Endothelial cell of umbilical vein (primary cell): ENCODE data around the gene AK4. TPM values are rescaled to one million over a fixed set of nuclear protein-coding genes. Genes with fewer than 3 reads are reported as not detected.

Experiments used
- BruUV-seq: library from RNA; stranded (reverse); fragments of 400-500 nt; replicated peaks from 2 replicates; lab custom pipeline; 2021; lab: Mats Ljungman, UMichigan
- CTCF ChIA-PET: fragments of 300-600, 350-600 bp; sonication (Branson Sonifier 250); formaldehyde crosslinking; loops from one replicate; lab custom pipeline; 2021; ENCODE audit warnings: antibody characterized with exemption, inconsistent platforms; lab: Charles Lee
- POLR2A ChIA-PET: fragments of 300-600, 350-600 bp; sonication (Branson Sonifier 250); formaldehyde crosslinking; loops from one replicate; lab custom pipeline; 2021; ENCODE audit warnings: antibody characterized with exemption, inconsistent platforms; lab: Charles Lee
- DNase-seq: peaks from one replicate; pipeline ENCODE4 v3.0.0-alpha.2; 2011; ENCODE audit warnings: low read depth, low spot score
- FAIRE-seq: peaks from 2 replicates; lab custom pipeline; 2011; peaks lifted over from hg19 to GRCh38; lab: Jason Lieb, UNC
- H2AFZ ChIP-seq: 2 replicates; pipeline ENCODE4 v1.6.0; 2012; ENCODE audit warnings: low read depth, low read length, control low read depth, inconsistent platforms
- H3K27ac ChIP-seq: 2 replicates; pipeline ENCODE4 v1.5.1; 2011; ENCODE audit warnings: low read depth, mild to moderate bottlenecking, control low read depth, low read length, moderate library complexity; ENCODE audit not compliant: insufficient read depth
- H3K27me3 ChIP-seq, 2 experiments: 2 replicates each; pipeline versions ENCODE4 v1.6.0 to v1.6.1; 2011; ENCODE audit warnings: low read length in 2 of 2, mixed read lengths in 1 of 2; ENCODE audit not compliant: control insufficient read depth in 2 of 2, insufficient read depth in 2 of 2
- H3K36me3 ChIP-seq, 2 experiments: 2 replicates in 1 of 2; 3 replicates in 1 of 2; pipeline ENCODE4 v1.5.1; 2011; ENCODE audit warnings: low read length in 2 of 2, mild to moderate bottlenecking in 1 of 2, moderate library complexity in 1 of 2; ENCODE audit not compliant: control insufficient read depth in 2 of 2, insufficient read depth in 2 of 2; ENCODE audit errors: extremely low read depth in 1 of 2
- H3K4me1 ChIP-seq: 3 replicates; pipeline ENCODE4 v1.5.1; 2011; ENCODE audit warnings: mild to moderate bottlenecking, low read length; ENCODE audit not compliant: control insufficient read depth, insufficient read depth; ENCODE audit errors: extremely low read depth
- H3K4me2 ChIP-seq: 2 replicates; pipeline ENCODE4 v1.6.1; 2011; ENCODE audit warnings: low read length, control low read depth, mixed read lengths; ENCODE audit not compliant: insufficient read depth
- H3K4me3 ChIP-seq, 3 experiments: fragments of 200-600 bp in 1 of 3; sonication (generic), shearing (Covaris generic) in 1 of 3; replicated peaks in 1 of 3; 2 replicates each; pipeline ENCODE4 v1.5.1; 2011 to 2016; ENCODE audit warnings: control low read depth in 3 of 3, low read length in 3 of 3, mild to moderate bottlenecking in 2 of 3, inconsistent platforms in 1 of 3, low read depth in 1 of 3, moderate library complexity in 1 of 3; ENCODE audit not compliant: insufficient read depth in 1 of 3
- H3K79me2 ChIP-seq: 2 replicates; pipeline ENCODE4 v1.6.0; 2012; ENCODE audit warnings: low read length, inconsistent platforms; ENCODE audit not compliant: control insufficient read depth, insufficient read depth
- H3K9ac ChIP-seq: replicated peaks from 2 replicates; pipeline ENCODE3; 2011; ENCODE audit warnings: low read length, control low read depth; ENCODE audit not compliant: insufficient read depth; ENCODE audit errors: extremely low read depth
- H3K9me1 ChIP-seq: replicated peaks from 3 replicates; pipeline ENCODE4 v1.6.0; 2011; ENCODE audit warnings: mild to moderate bottlenecking, low read length; ENCODE audit not compliant: control insufficient read depth, insufficient read depth; ENCODE audit errors: extremely low read depth
- H3K9me3 ChIP-seq: replicated peaks from 2 replicates; pipeline ENCODE4 v1.5.1; 2012; ENCODE audit warnings: low read length, inconsistent platforms; ENCODE audit not compliant: control insufficient read depth, insufficient read depth
- H4K20me1 ChIP-seq: replicated peaks from 2 replicates; pipeline ENCODE3; 2011; ENCODE audit warnings: mild to moderate bottlenecking, low read length; ENCODE audit not compliant: control insufficient read depth, insufficient read depth; ENCODE audit errors: extremely low read depth
- CTCF ChIP-seq, 2 donors: IDR thresholded peaks; 1 replicate in 1 of 2; 2 replicates in 1 of 2; pipeline ENCODE4 v1.5.1; 2011; ENCODE audit warnings: low read length in 2 of 2, mild to moderate bottlenecking in 2 of 2, moderate library complexity in 2 of 2, control low read depth in 1 of 2, inconsistent platforms in 1 of 2, low read depth in 1 of 2; ENCODE audit not compliant: insufficient read depth in 1 of 2; ENCODE audit errors: extremely low read depth in 1 of 2
- EZH2 ChIP-seq: IDR thresholded peaks from 2 replicates; pipeline ENCODE4 v1.6.1; 2012; ENCODE audit warnings: borderline replicate concordance, low read depth, mild to moderate bottlenecking, moderate library complexity, low read length, inconsistent platforms; ENCODE audit not compliant: severe bottlenecking
- FOS ChIP-seq: IDR thresholded peaks from 2 replicates; pipeline ENCODE4 v1.6.1; 2011; ENCODE audit warnings: mild to moderate bottlenecking, low read length, moderate library complexity, borderline replicate concordance; ENCODE audit not compliant: insufficient read depth
- GATA2 ChIP-seq: IDR thresholded peaks from 2 replicates; pipeline ENCODE4 v1.7.0; 2011; ENCODE audit warnings: low read depth, mild to moderate bottlenecking, moderate library complexity, mixed read lengths, low read length; ENCODE audit not compliant: insufficient read length, insufficient read depth
- JUN ChIP-seq: IDR thresholded peaks from 2 replicates; pipeline ENCODE4 v1.6.1; 2011; ENCODE audit warnings: borderline replicate concordance, low read depth; ENCODE audit not compliant: insufficient read length, insufficient read depth
- MAX ChIP-seq: IDR thresholded peaks from 2 replicates; pipeline ENCODE4 v1.6.1; 2011; ENCODE audit not compliant: insufficient read depth, insufficient read length
- MYC ChIP-seq: IDR thresholded peaks from one replicate; pipeline ENCODE4 v1.6.1; 2011; ENCODE audit warnings: mild to moderate bottlenecking, low read depth, low read length
- POLR2A ChIP-seq: IDR thresholded peaks from 2 replicates; pipeline ENCODE4 v1.6.1; 2012; ENCODE audit warnings: low read depth, mild to moderate bottlenecking, control low read depth, low read length
- POLR2AphosphoS5 ChIP-seq: IDR thresholded peaks from 2 replicates; pipeline ENCODE4 v1.6.1; 2012; ENCODE audit warnings: low read depth, mild to moderate bottlenecking, control low read depth, low read length, moderate library complexity; ENCODE audit not compliant: insufficient read depth
- dilution Hi-C: fragments of 300-500 bp; cut with MboI; formaldehyde crosslinking; loops from one replicate; pipeline ENCODE4 v1.15.0; 2019; ENCODE audit warnings: low sequenced_read_pairs; ENCODE audit not compliant: extremely low pct_ligation_motif_present
- intact Hi-C: fragments of 100-400 bp; cut with micrococcal nuclease; formaldehyde crosslinking; loops from one replicate; pipeline ENCODE4 v1.10.0; 2022
- polyA plus RNA-seq, 4 experiments: library from polyadenylated mRNA; depleted of rRNA in 3 of 4; stranded (reverse) in 3 of 4; unstranded in 1 of 4; fragments of >200 nt; gene quantifications; 2 replicates each; pipeline versions ENCODE4 v1.2.1 to v1.2.3, GENCODE V29; 2011 to 2012; ENCODE audit warnings: missing spikeins in 1 of 4
- total RNA-seq: library from RNA; stranded (reverse); gene quantifications from 2 replicates; pipeline ENCODE4 v1.2.3, GENCODE V29; 2021

AK4 gene
- total and polyA plus RNA-seq, 2 donors (not counting 3 experiments of a cell fraction or from before 2014, with no cell fraction given): 2.2 to 5.6 TPM

- Histone ChIP-seq H3K36me3 (no peaks in the 10 kb centered on the region), H3K79me2 (no peaks in the 10 kb centered on the region), H3K9ac (no peak overlapping the region), H3K27ac (no peak overlapping the region), H3K9me1 (no peaks in the 10 kb centered on the region), H3K27me3 (no peaks in the 10 kb centered on the region), H4K20me1 (no peaks in the 10 kb centered on the region), H3K9me3 (no peaks in the 10 kb centered on the region), H2AFZ (no peak overlapping the region), H3K4me3 (no peak overlapping the region), H3K4me1 (peaks cover 16% of the 10 kb centered on the region), H3K4me2 (no peak overlapping the region)
- dilution Hi-C loops: no loop called here
- ChIA-PET POLR2A (interaction anchor here (0.9 kb wide), 1 partner anchor 159 kb away, joined by 4 read pairs; the partner anchor contains the start of genes LEPR and LEPROT), CTCF (interaction anchor here (0.8 to 1.4 kb wide), 3 partner anchors 25 to 158 kb away, joined by 3 to 5 read pairs (median 3); no protein-coding TSS in a partner anchor)
- FAIRE-seq (peak; percentile 68), DNase-seq (no peak)
- BruUV-seq: no TSS peak
- intact Hi-C loops: no loop called here
- TF ChIP-seq FOS: peak; percentile 64
- TF ChIP-seq GATA2: no peak
- peak; percentile 50 for TF ChIP-seq JUN
Measured at GRCh38 chr1:65260851-65261473, 113.0 kb downstream of the AK4 start.

GRCh38 chr1:65263286-65263685 lies 115.3 kb downstream of the AK4 start:
- intact Hi-C loops: no loop called here
- POLR2A ChIA-PET: no interaction called here
- H3K9ac ChIP-seq: no peak overlapping the region
- H3K27me3 ChIP-seq: no peaks in the 10 kb centered on the region
- dilution Hi-C loops: no loop called here
- no peak overlapping the region for H3K4me2 ChIP-seq
- peaks cover 17% of the 10 kb centered on the region for H3K4me1 ChIP-seq
- BruUV-seq: no TSS peak
- no peaks in the 10 kb centered on the region for H3K79me2 ChIP-seq
- H3K9me1 ChIP-seq: no peaks in the 10 kb centered on the region
- no peak for DNase-seq
- no peaks in the 10 kb centered on the region for H3K36me3 ChIP-seq
- H4K20me1 ChIP-seq: no peaks in the 10 kb centered on the region
- CTCF ChIA-PET: interaction anchor here (0.9 to 1.8 kb wide), 4 partner anchors 9 to 424 kb away, joined by 3 to 4 read pairs (median 4); no protein-coding TSS in a partner anchor
- H3K9me3 ChIP-seq: no peaks in the 10 kb centered on the region
- no peak overlapping the region for H3K4me3 ChIP-seq
- no peak overlapping the region for H2AFZ ChIP-seq
- no peak for FAIRE-seq
- H3K27ac ChIP-seq: no peak overlapping the region
- TF ChIP-seq GATA2 (no peak), POLR2AphosphoS5 (no peak), CTCF (IDR thresholded peaks at IDR 0.05; ENCODE audit: extremely low read depth in 1 of 2, insufficient read depth in 1 of 2, low read depth in 1 of 2, low read length in 2 of 2) (no peak), FOS (no peak), EZH2 (no peak), POLR2A (no peak), MYC (no peak), JUN (no peak), MAX (no peak)
